ELF-1 (cell line): ENCODE results near the gene ANKRD40.
"Not testable (repeated sequence)": the region's sequence is repeated elsewhere in the genome, so short reads cannot be mapped to it uniquely, and the experiment has no call there.

ENCODE experiments used
- DNase-seq: peaks from one replicate; pipeline ENCODE4 v3.0.0-alpha.2; 2016; ENCODE audit warnings: low read depth, low spot score

Gene ANKRD40

GRCh38 chr17:50707289-50708049, at the start of gene ANKRD40:
Gene ANKRD40 (minus strand): TSS chr17:50707914. CDS start chr17:50707654, 260 bp downstream.
- DNase-seq: peak; percentile 77

- no peak for DNase-seq
These were observed 46.8 kb upstream of the ANKRD40 start for GRCh38 chr17:50754521-50754920.

- no peak for DNase-seq
These were observed 41.5 kb upstream of the ANKRD40 start for GRCh38 chr17:50749245-50749644.

- DNase-seq: no peak
These were observed 37.9 kb upstream of the ANKRD40 start for GRCh38 chr17:50745631-50746030.

- no peak for DNase-seq
These were observed 31.4 kb upstream of the ANKRD40 start for GRCh38 chr17:50739098-50739497.

GRCh38 chr17:50737118-50737698, 29.5 kb upstream of the ANKRD40 start:
- no peak for DNase-seq

GRCh38 chr17:50735287-50735686, 27.6 kb upstream of the ANKRD40 start:
- DNase-seq: no peak

GRCh38 chr17:50731575-50732460, 24.1 kb upstream of the ANKRD40 start:
- DNase-seq: no peak

- DNase-seq: no peak
These were observed 21.4 kb upstream of the ANKRD40 start for GRCh38 chr17:50728881-50729765.

- no peak for DNase-seq
These were observed 20.4 kb upstream of the ANKRD40 start for GRCh38 chr17:50728112-50728429.

- DNase-seq: no peak
These were observed 18.3 kb upstream of the ANKRD40 start for GRCh38 chr17:50725769-50726655.

- DNase-seq: not testable (repeated sequence)
These were observed 16.9 kb upstream of the ANKRD40 start for GRCh38 chr17:50724622-50725021.

- DNase-seq: no peak
These were observed 15.0 kb upstream of the ANKRD40 start for GRCh38 chr17:50722746-50723145.

GRCh38 chr17:50721194-50722010, 13.7 kb upstream of the ANKRD40 start:
- no peak for DNase-seq

- no peak for DNase-seq
These were observed 12.4 kb upstream of the ANKRD40 start for GRCh38 chr17:50719924-50720794.

- DNase-seq: peak; percentile 97
These were observed 11.6 kb upstream of the ANKRD40 start, which contains the start of gene LUC7L3 for GRCh38 chr17:50719144-50719923. Gene LUC7L3 (plus strand): TSS chr17:50719603. CDS start chr17:50719733, 130 bp downstream.

- no peak for DNase-seq
These were observed 7.8 kb upstream of the ANKRD40 start for GRCh38 chr17:50715471-50715870.

- DNase-seq: no peak
These were observed 4.9 kb upstream of the ANKRD40 start for GRCh38 chr17:50712641-50713040.
